T follicular helper cell (primary cell): ENCODE results near the gene ALDH2.
"Not testable (repeated sequence)": the region's sequence is repeated elsewhere in the genome, so short reads cannot be mapped to it uniquely, and the experiment has no call there.

Experiments
- DNase-seq: peaks from one replicate; pipeline ENCODE4 v3.0.0-alpha.2; 2020; ENCODE audit warnings: low read depth
- total RNA-seq, 2 experiments: gene quantifications; one replicate each; lab custom pipeline; 2026; lab: John Stamatoyannopoulos, UW

The ALDH2 gene
- 1.4 to 2.7 reads per million in 2 experiments for total RNA-seq

DNA sequence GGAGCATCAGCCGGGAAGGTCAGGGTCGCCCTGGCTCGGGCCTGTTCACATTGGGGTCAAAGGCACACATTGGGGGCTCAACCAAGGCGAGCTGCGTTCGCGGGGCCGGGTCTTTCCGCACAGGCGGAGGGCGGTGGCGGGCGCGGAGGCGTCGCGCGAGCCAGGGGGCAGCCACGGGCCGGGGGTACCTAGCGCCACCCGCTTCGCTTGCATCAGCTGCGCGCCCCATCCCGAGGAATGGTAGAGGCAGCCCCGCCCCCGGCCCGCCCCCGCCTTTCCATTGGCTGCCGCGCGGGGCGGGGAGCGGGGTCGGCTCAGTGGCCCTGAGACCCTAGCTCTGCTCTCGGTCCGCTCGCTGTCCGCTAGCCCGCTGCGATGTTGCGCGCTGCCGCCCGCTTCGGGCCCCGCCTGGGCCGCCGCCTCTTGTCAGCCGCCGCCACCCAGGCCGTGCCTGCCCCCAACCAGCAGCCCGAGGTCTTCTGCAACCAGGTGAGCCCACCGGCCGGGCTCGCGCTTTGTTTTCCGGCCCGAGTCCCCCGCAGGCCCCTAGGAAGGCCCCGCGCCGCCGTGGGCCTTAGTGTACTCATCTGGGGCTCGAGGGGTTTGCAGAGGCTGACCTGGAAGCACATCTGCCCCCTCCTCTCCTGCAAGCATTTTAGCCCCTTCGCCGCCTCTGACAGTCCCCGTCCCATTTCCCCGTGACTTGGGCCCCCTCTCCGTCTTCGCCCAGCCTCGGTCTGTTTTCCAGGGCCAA is at the start of gene ALDH2:
Gene ALDH2, plus strand, starts transcription at position 326 of the 754 bp plus-strand sequence. Its CDS starts 50 bp downstream, at position 376.
- peak; percentile 0 for DNase-seq

DNA sequence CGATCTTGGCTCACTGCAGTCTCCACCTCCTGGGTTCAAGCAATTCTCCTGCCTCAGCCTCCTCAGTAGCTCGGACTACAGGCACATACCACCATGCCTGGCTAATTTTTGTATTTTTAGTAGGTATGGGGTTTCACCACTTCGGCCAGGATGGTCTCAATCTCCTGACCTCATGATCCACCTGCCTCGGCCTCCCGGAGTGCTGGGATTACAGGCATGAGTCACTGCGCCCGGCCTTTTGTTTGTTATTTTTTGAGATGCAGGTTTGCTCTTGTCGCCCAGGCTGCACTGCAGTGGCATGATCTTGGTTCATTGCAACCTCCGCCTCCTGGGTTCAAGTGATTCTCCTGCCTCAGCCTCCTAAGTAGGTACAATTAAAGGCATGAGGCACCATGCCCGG is 47.4 kb upstream of the ALDH2 start:
- not testable (repeated sequence) for DNase-seq

DNA sequence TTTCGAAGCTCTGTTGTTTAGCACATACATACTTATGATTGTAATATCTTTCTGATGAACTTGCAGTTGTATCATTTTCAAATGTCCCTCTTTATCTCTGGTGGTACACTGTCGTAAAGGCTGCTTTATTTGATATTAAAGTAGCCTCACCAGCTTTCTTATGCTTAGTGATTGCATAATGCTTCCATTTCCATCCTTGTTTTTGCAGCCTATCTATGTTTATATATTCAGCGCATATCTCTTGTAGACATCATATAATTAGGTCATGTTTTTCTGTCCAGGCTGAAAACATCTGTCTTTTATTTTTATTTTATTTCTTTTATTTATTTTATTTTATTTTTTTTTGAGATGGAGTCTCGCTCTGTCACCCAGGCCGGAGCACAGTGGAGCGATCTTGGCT is 46.3 kb upstream of the ALDH2 start:
- DNase-seq: no peak

DNA sequence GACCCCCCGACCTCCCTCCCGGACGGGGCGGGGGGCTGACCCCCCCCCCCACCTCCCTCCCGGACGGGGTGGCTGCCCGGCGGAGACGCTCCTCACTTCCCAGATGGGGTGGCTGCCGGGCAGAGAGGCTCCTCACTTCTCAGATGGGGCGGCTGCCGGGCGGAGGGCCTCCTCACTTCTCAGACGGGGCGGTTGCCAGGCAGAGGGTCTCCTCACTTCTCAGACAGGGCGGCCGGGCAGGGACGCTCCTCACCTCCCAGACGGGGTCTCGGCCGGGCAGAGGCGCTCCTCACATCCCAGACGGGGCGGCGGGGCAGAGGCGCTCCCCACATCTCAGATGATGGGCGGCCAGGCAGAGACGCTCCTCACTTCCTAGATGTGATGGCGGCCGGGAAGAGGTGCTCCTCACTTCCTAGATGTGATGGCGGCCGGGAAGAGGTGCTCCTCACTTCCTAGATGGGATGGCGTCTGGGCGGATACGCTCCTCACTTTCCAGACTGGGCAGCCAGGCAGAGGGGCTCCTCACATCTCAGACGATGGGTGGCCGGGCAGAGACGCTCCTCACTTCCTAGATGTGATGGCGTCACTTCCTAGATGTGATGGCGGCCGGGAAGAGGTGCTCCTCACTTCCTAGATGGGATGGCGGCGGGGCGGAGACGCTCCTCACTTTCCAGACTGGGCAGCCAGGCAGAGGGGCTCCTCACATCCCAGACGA is 42.9 kb upstream of the ALDH2 start:
- DNase-seq: not testable (repeated sequence)

DNA sequence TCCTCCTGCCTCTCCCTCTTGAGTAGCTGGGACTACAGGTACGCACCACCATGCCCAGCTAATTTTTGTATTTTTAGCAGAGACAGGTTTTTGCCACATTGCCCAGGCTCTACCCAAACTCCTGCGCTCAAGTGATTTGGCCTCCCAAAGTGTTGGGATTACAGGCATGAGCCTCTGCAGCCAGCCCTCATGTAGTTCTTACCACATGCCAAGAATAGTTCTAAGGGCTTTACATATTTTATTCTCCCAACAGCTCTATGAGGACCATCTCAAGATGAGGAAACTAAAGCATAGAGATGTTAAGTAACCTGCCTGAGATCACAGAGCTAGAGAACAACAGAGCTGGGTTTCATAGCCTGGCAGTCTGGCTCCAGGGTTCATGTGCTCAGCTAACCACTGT is 37.9 kb upstream of the ALDH2 start:
- DNase-seq: no peak

DNA sequence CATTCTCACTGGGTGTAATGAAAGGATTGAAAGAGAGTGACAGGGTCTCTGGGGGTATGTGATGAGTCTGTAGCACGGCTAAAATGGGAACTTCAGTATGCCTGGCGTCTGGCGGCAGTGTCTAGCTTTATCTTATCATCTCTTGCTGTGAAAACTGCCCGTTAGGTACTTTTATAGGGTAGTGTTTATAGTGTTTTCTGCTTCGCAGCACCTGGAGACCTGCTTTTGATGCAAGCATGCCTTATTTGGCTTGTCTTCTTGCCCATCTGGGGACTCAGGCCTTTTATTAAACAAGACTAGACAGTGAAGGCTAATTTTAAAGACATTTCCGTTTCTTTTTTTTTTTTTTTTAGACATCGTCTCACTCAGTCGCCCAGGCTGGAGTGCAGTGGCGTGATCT is 36.3 kb upstream of the ALDH2 start:
- no peak for DNase-seq

DNA sequence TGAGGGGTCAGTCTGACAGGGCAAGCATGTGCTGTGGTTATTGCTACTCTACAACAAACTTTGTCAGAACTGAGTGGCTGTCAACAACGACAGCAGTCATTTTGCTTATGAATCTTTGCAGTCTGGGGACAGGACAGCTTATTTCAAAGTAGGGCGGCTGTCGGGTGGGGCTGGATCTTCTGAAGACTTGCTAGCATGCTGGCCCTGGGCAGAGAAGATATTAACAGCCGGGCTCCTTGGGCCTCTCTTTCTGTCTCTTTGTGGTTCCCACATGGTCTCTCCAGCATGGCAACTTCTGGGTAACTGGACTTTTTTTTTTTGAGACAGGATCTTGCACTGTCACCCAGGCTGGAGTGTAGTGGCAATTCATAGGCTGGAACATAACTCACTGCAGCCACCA is 33.9 kb upstream of the ALDH2 start:
- DNase-seq: no peak

DNA sequence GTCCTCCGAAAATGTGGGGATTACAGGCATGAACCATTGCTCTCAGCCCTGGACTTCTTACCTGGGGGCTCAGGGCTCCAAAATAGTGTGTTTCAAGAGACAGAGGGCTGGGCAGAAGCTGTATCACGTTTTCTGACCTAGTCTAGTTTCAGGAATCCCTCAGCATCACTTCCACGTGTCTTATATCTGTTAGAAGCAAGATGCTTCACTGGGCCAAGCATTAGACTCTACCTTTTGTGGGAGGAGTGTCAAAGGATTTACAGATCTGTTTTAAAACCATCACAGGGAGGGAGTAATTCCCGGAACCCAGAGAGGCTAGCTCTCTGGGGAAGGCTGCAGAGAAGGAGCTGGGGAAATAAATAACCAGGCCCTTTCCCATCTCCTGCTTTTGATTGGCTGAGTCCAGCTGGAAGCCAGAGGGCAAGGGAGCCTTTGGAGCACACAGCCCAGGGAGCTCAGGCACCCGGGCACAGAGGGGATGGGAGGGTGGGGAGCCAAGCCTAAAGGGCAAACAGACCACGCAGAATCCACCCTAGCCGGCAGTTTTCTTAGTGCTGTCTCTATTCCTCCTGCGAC is 33.3 kb upstream of the ALDH2 start:
- no peak for DNase-seq

DNA sequence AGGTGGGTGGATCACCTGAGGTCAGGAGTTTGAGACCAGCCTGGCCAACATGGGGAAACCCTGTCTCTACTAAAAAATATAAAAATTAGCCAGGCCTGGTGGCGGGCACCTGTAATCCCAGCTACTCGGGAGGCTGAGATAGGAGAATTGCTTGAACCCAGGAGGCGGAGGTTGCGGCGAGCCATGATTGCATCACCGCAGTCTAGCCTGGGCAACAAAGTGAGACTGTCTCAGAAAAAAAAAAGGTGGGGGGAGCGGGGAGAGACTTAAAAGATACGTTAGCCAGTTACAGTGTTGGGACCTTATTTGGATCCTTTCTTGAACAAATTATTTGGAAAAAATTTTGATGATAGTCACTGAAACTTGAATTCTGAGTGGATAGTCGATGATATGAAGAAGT is 27.2 kb upstream of the ALDH2 start:
- DNase-seq: not testable (repeated sequence)

DNA sequence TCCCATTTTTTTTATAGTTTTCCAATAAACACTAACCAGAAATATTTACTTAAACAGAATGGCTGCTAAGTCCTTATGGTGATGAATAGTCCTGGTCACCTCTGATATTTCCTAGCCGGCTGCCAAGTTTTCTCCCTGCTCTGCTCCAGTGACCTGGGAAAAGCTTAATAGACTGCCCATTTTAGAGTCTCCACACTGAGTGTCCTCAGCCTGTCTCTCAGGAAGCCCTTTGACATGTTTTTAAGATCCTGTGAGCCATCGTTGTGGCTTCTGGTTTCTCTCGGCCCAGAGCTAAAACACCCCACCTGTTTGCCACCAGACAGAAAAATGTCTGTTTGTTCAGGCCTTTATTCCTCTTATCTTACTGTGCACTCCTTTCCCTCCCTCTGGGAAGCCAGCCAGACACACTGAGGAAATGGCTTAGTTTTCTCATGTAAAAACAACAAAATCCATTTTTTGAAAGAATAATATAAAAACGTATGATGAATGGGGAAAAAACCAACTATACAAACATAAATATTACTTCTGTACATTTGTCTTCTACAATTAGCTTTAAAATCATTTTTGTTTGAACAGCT is 25.4 kb upstream of the ALDH2 start:
- no peak for DNase-seq

DNA sequence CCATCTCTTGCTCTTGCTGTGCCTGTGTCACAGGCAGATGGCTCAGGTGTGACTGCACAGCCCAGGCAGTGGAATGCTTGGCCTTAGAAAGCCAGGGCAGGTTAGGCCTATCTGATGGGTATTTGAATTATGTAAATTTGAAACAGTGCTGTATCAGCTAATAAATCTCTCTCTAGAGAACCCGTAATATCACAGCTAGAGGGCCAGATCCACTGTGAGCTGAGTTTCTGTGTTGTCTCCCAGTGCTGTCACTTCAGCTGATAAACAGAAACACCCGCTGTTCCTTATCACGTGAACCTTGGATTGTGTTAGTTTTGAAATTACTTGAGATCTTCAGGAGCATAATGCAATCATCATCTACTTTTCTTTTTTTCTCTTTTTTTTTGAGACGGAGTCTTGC is 21.5 kb upstream of the ALDH2 start:
- DNase-seq: no peak

DNA sequence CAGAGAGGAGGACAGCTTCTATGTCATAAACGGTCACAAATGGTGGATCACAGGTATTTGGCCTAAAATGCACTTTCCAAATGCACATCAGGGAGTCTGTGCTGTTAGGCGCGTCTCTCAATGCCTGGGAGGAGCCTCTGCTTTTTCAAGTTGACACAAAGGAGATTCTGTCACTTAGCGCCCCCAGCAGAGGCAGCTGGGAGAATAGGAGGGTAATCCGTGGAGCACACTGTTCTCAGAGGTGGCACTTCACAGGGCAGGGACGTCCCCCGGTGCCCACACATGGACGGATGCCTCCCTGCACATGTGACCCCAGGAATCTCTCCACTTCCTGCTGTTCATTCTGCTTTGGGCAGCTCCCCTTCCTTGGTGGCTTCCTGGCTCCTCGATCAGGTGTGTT is 19.4 kb upstream of the ALDH2 start:
- no peak for DNase-seq

DNA sequence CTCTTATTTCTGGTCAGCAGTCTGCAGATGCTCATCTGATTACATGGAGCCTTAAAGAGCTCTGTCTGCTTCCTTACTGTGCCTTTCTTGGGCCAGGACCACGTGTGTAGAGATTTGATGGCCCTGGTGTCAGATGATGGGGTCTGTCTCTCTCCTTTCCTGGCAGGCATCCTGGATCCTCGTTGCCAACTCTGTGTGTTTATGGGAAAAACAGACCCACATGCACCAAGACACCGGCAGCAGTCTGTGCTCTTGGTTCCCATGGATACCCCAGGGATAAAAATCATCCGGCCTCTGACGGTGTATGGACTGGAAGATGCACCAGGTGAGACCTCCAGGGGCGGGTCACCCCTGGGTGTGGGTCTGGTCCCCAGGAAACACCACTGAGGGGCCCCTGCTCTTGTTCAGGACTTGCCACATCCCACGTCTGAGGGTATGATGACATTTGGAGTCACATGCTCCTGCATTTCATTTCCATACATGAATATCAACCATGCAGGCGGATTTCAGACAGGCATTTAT is 18.5 kb upstream of the ALDH2 start:
- DNase-seq: no peak

DNA sequence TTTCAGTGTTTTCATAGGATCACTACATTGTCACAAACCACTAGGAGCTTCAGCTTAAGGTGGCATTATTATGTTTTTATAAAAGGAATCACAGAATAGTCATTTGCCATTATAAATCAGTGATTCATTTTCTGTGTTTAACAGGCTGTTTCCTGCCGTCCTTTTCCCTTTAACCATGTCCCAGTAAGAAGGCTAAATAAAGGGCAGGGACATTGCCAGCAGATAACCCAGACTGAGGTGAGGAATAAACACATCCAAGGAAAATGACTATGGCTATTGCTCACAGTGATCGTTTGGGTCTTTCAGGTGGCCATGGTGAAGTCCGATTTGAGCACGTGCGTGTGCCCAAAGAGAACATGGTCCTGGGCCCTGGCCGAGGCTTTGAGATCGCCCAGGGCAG is 17.9 kb upstream of the ALDH2 start:
- DNase-seq: no peak

DNA sequence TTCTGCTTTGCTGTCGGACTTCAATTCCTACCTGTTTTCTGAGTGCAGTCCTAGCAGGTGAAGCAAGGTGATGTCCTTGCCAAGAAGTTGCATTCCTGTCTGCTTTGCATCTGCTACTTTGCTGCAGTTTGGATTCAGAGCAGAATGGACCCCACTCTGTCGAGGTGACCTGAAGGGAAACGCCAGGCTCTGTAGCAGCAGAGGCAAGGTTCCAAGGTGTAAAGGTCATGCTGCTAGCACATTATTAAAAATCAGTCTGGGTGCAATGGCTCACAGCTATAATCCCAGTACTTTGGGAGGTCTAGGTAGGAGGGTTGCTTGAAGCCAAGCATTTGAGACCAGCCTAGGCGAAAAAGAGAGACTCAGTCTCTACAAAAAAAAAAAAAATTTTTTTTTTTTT is 17.3 kb upstream of the ALDH2 start:
- no peak for DNase-seq

DNA sequence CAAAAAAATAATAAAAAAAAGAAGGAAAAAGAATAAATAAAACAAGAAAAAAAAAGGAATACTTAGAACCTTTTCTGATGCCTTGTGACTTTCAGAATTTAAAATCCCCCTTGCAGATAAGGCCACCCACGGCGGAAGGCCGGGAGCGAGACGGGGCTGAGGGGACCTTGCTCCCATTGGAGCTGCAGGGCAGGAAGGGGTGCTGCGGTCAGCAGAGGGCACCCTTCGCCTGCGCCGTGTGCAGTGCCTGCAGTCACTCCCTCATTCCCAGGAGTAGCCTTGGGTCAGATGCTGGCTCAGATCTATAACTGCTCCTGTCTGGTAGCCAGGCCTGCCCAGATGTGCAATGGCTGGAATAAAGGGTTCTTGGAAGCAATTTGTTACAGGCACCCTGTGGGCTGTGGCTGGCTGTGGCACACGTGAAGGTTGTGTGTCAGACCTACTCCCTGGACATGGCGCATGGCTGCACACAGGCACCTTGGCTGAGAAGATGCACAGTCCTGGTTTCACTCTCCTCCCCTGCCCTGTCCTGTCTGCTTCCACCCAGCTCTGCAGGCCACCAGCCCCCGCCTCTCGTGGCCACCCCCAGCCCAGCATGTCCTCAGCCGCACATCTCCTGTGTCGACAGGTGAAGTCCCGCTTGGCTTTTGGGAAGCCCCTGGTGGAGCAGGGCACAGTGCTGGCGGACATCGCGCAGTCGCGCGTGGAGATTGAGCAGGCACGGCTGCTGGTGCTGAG is 13.4 kb upstream of the ALDH2 start:
- no peak for DNase-seq

DNA sequence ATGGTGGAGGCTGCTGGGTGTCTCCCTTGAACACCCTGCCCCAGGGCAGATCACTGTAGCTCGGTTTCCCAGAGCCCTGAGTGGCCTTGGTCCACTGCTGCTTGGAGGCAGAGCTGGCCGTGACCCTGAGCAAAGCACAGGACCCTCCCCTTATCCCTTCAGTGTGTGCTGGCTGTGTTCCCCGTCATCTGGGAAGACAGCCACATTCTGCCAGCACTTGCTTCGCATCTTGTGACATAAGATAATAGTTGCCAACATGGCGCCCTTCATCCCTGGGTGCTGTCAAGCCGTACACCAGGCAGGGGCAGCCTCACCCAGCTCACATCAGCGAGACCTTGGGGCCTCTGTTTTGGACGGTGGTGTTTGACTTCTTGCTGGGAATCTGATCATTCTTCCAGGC is 12.1 kb upstream of the ALDH2 start:
- no peak for DNase-seq

DNA sequence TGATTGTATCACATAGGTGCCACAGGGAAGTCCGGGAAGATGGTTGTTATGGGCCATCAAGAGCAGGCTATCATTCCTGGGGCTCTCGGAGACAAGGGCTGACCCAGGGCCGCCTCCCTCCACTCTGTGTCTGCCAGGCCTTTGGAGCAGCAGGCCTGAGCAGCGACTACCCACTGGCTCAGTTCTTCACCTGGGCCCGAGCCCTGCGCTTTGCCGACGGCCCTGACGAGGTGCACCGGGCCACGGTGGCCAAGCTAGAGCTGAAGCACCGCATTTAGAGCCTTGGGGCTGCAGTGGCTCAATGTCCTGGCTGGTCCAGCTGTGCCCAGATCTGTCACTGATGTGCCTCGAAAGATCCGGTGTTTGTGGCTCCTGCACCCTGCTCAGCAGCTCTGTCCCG is 10.5 kb upstream of the ALDH2 start:
- DNase-seq: no peak

DNA sequence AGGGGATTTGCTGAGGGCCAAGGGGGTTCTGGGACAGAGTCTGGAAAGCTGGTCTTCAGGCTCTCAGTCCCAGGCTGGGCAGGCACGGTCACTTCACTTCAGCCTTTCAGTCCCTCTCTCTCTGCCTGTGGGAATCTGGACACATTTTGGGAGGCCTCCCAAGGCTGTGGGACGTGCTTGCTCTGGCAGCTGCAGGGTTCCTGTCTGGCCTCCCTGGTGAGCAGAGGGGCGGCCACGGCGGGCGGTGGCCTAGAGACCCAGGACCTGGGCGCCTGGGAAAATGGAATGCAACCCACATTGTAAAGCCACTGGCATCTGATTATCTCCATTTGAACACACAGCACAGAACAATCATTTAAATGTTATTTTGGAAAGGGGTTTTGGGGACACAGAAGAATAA is 10.1 kb upstream of the ALDH2 start:
- no peak for DNase-seq

DNA sequence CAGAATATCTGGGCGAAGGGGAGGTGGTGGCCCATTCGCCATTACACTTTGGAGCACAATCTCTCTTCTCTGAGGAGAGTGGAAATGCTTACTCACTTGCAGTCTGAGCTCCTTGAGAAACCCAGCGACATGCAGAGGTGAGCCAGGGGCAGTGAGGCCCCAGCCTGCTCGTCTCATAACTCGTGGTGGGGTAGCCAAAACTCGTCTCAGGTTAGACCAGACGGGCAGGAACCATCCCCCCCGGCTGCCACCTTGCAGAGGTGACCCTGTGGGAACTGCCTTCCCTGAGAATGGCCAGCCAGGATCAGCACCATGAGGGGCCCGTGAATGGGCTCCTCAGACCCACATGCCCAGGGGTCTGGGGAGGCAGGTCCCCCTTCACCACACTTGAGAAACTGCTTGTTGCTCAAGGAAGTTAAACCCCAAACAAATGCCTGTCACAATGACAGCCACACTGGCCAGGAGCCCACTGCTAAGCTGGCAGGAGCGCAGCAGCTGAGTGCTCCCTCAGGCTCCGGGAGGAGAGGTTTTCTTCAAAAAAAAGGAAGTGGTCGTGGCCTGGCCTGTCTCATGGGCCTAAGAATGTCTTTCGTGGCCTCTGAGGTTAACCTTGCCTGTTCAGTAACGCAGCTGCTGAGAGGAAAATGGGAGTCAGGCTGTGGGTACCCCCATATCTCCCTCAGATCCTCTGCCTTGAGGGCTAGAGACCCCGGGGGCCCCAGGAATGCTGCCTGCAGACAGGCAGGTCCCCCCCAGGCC is 9.2 kb upstream of the ALDH2 start:
- no peak for DNase-seq

DNA sequence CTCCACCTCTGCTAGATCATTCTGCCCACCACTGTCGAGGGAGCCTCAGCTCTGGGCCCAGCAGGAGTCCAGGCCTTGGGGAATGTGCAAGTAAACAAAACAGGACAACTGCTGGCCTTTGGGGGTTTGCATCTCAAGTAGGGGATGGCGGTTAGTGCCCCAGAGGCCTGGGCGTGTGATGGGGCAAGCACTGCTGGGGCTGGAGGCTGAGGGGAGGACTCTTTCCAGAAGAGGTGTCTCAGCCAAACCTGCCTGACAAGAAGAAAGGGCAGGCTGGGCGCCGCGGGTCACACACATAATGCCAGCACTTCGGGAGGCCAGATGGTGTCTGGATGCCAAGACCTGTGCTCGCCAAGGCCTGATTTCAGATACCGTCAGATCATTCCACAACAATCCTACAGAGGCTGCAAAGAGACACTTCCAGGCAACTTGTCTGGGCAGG is 8.6 kb upstream of the ALDH2 start:
- no peak for DNase-seq
